GM18870 (cell line): Measurements from ENCODE around the gene SLC9A7.

ENCODE experiments used
- ATAC-seq: cut with Tn5 transposase; IDR thresholded peaks from one replicate; pipeline ENCODE4 v1.9.1; 2021; ENCODE audit warnings: moderate library complexity; ENCODE audit not compliant: unreplicated experiment

The SLC9A7 gene

DNA sequence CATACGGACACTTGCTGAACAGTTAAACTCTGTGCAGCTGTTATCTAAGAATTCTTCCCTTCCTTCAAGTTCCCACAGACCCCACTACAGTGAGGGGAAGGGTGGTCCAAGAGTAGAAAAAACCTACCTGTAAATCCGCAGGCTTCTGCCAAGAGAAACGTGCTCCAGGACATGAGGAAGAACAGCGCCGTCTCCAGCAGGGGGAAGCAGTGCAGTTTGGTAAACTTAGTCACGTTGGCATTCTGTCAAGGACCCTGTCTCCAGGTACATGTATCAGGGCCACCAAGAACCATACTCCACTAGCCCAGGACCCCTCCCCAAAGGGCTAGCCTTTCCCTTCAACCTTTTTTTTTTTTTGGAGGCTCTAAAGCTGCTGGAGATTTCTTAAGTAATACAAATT lies 105.4 kb downstream of the SLC9A7 start:
- ATAC-seq, result peak; percentile 31

DNA sequence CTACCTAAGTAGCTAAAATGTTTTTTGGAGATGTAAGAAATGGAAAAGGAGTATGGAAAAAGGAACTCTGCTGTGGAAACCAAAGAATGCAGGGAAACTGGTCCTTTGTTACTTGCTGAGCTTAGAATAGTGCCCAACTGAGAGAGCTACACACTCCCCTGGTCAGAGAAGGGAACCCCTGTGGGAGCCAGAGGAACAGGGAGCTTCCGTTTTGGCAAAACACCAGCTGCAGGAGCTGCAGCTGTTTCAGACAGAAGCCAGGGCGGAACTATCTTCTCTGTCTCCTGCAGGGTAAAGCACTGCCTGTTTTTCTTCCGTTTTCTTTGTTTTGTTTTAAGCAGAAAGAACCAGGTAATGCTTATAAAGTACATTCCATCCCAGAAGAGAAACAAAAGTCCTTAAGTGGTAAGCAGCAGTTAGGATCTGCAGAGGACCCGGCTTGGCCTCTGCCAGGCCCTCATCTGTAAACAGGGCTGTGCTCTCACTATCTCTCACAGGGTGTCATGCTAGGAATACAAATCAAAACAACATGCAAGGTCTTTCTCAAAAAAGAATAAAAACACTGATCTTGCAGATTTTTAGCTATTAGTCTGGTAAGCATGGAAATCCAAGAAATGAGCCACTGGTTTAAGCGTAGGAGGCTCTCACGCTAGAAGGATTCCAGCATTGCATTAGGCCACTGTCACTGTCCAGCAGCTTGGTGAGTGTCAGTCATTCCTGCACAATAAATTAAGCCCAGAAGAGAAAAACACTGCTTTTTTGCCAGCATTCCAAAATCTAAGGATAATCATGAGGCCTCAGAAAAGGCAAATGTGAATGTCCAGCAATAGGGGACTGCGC lies 109.3 kb downstream of the SLC9A7 start:
- no peak for ATAC-seq

- ATAC-seq, result no peak
Observed at GRCh38 chrX:46648660-46649059, 110.3 kb downstream of the SLC9A7 start.

GRCh38 chrX:46647251-46647650 lies 111.7 kb downstream of the SLC9A7 start:
- no peak for ATAC-seq

GRCh38 chrX:46645614-46646013 lies 113.3 kb downstream of the SLC9A7 start:
- no peak for ATAC-seq

DNA sequence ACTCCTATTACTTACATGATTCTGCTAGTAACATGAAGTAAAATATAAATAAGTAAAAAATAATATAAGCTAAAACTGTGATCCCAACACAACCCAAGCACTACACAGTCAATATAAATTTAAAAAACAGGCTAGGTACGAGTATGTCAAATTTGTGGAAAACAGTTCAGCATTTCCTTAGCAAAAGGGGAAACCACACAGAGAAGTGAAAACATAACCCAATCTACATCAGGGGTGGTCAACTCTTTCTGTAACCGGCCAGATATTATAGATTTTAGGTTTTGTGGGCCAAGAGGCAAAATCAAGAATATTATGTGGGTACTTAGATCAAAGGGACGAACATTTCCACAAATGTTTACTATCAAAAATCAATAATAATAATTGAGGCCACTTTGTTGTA lies 115.3 kb downstream of the SLC9A7 start:
- ATAC-seq, result no peak

- peak; percentile 38 for ATAC-seq
Observed at GRCh38 chrX:46642145-46642544, 116.8 kb downstream of the SLC9A7 start.

GRCh38 chrX:46637938-46638337 lies 121.0 kb downstream of the SLC9A7 start:
- ATAC-seq, result peak; percentile 67

- ATAC-seq, result no peak
Observed at GRCh38 chrX:46636223-46636622, 122.7 kb downstream of the SLC9A7 start.

- ATAC-seq, result no peak
Observed at GRCh38 chrX:46635186-46635585, 123.7 kb downstream of the SLC9A7 start.

- ATAC-seq, result peak; percentile 49
Observed at GRCh38 chrX:46634577-46634976, 124.3 kb downstream of the SLC9A7 start.

- no peak for ATAC-seq
Observed at GRCh38 chrX:46630141-46630540, 128.8 kb downstream of the SLC9A7 start.

DNA sequence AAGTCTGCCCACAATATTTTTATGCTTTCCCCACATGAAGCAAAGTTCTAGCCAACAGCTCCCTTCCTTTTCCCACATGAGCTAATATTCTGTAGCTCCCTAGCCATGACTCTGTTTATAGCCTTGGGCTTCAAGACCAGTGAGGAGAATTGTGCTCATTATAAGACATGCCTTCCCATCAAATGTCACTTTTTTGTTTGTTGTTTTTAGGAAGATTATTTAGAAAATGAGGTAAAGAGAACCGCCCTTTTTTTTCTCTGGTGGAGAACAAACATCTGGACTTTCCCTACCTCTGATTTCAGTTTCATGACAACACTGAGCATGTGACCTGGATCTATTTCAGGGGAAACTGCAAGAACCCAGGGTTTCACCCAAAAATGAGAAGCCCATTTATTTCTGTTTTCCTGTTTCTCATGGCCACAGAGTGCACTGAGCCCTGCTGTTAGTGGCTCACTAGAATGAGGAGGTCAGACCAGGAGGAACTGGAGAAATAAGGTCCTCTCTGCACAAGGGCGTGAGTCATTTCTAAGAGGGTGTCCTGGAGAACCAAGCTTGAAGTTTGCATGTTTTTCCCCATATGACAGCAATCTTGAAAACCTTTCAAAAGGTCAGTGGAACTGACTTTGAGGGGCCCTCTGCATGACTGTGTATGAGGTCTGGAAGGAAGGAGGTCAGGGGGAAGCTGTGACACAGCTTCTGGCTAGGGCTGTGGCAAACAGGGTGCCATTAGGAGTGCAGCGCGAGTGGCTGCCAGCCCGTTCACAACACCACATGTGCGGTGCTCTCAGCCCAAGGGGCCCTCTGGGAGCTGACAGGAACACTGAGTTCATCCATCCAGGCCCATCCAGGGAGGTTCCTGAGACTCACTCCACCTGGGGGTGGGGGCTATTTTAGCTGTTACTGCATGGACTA lies 130.2 kb downstream of the SLC9A7 start:
- ATAC-seq, result peak; percentile 93

DNA sequence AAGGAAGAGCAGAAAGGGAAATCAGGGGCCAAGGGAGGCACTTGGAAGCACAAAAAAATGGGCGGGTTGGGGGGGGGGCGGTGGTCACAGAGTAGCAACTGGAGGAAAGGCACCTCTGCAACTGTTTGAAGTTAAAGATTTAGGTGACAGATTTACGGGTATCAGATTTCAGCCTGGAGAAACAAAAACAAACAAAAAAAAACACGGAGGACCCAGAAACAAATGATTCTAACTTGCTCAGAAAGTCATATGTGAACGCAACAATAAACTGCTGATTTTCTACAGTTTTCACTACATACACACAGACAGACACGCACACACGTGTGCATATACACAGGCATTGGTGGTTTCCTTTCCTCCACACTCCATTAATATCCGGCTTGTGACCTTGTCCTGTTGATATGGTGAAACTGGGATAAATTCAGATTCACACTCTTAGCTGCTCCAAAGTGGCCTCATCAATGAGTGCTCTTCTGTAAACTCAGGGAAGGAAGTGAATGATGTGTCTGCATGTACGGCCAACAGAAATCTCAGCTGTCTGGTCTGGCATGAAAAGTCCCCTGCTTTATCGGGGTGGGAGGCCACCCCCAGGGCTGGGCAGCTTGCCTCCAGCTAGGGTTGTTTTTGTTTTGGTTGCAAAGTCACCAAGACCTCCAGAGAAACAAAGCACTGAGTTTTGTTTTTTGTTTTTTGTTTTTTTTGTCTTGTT lies 131.1 kb downstream of the SLC9A7 start:
- peak; percentile 8 for ATAC-seq

DNA sequence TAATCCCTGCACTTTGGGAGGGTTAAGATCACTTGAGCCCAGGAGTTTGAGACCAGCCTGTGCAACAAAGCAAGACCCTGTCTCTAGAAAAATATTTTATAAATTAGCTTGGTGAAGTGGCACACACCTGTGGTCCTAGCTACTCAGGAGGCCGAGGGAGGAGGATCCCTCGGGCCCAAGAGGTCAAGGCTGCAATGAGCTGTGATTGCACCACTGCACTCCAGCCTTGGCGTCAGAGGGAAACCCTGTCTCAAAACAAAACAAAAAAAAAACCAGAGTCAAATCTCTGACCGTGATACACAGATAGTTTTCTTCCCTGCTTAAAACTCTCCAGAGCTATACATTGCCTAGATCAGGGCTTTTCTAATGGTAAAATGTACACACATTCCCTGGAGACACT lies 131.9 kb downstream of the SLC9A7 start:
- no peak for ATAC-seq

GRCh38 chrX:46626566-46626965 lies 132.4 kb downstream of the SLC9A7 start:
- no peak for ATAC-seq

GRCh38 chrX:46624090-46624786 lies 134.7 kb downstream of the SLC9A7 start:
- ATAC-seq, result no peak

- ATAC-seq, result no peak
Observed at GRCh38 chrX:46621572-46621971, 137.3 kb downstream of the SLC9A7 start.

- no peak for ATAC-seq
Observed at GRCh38 chrX:46620505-46620904, 138.4 kb downstream of the SLC9A7 start.

DNA sequence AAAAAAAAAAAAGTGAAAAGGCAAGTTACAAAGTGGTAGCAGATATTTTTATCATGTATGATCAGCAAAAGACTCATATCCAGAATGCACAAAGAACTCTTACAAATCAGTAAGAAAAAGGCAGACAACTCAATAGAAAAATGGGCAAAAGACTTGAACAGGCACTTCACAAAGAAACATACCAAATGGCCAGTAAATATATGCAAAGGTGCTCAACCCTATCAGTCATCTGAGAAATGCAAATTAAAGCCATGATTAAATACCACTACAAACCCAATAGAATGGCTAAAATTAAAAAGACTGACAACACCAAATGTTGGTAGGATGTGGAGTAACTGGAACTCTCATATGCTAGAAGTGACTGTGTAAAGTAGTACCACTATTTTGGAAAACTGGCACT lies 140.0 kb downstream of the SLC9A7 start:
- no peak for ATAC-seq

GRCh38 chrX:46617906-46618305 lies 141.0 kb downstream of the SLC9A7 start:
- ATAC-seq, result no peak
